Activated effector memory CD4-positive, alpha-beta T cell treated with Interleukin-2 at 50 U/mL for 16 hours (primary cell): ENCODE data around the gene RAVER2.
"Not testable (repeated sequence)": the region's sequence is repeated elsewhere in the genome, so short reads cannot be mapped to it uniquely, and the experiment has no call there.

ENCODE experiments used
- DNase-seq: peaks from one replicate; pipeline ENCODE4 v3.0.0-alpha.2; 2020

The RAVER2 gene

DNA sequence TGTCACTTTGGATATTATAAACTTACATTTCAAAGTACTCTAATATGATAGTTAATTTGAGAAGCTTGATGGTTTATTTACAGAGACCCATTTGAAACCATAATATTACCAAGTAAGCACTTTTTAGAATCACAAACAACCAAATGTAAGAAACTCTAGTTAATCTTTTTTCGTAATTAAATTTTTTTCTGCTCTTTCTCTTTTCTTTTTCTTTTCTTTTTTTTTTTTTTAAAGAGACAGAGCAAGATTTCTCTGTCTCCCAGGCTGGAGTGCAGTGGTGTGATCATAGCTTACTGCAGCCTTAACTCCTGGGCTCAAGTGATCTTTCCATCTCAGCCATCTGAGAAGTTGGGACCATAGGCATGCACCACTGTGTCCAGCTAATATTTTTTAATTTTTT lies 5.2 kb downstream of the RAVER2 start:
- DNase-seq = no peak

DNA sequence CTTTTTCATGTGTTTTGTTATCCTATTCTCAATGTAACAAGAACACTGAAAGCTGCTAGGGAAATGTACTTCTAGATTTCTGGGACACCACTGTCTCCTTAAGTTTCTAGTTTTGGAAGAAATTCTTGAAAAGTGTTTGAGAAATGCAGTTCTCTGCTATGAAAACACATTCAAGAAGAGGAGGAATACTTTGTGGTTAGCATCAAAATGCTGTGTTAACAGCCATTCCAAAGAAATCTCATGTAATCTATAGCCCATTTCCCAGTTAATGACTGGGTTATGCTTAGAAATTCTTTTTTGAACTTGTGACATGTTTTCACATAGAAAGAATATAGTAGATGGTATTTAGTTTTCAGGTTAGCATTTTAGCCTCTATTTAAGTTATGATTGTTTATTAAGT lies 6.0 kb downstream of the RAVER2 start:
- no peak for DNase-seq

DNA sequence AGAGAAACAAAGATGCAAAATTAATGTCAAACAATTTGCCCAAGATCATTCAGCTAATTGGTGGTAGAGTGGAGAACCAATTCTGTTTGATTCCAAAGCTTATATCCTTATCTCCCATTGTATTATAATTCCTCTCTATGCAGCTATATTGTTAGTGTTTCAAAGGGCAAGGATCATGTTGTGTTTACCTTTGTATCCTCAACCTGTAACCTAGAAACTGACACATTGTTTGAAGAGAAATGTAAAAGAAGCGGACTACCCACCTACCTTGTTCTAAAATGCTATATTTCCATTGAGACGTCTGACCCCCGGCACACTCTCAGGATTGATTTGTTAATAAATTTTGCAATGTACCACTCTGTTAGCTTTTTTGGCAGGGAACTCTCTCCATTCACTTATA lies 9.3 kb downstream of the RAVER2 start:
- DNase-seq = no peak

DNA sequence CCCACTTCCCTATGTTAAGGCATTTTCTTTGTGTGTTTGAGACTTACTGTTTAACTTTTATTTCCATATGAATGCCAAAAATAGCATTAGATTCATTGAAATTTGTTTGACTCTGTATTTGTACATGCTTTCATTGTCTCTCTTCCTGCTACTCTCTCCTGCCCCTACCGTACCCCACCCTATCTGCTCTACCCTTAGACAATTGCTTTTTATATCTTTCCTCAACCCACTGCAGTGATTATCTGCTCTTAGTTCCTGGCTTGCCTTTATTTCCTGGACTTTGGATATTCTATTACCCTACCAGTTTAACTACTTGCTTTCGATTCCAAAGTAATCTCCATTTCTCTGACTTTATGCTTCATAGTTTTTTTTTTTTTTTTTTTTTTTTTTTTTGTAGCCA lies 10.5 kb downstream of the RAVER2 start:
- no peak for DNase-seq

DNA sequence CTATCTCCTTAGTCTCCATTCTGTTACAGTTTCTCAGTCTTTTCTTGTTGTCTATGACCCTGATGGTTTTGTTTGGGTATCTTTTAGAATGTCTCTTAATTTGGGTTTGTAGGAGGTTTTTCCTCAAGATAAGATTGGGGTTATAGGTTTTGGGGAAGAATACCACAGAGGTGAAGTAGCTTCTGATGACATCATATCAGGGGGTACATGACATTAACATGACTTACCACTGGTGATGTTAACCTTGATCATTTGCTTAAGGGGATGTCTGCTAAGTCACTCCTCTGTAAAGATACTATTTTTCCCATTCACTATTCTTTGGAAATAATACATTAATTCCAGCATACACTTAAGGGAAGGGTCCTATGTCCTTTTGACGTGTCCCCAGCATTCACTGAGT lies 11.9 kb downstream of the RAVER2 start:
- DNase-seq = no peak

DNA sequence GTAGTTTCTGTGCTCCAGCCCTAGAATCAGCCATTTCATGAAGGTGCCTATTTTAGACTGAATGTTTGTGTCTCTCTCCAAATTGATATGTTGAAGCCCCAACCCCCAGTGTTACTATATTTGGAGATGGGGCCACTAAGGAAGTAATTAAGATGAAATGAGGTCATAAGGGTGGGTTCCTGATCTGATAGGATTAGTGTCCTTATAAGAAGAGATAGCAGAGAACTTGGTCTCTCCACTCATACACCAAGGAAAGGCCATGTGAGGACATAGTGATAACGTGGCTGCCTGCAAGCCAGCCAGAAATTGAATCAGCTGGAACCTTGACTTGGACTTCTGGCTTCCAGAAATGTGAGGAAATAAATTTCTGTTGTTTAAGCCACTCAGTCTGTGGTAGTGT lies 12.3 kb downstream of the RAVER2 start:
- no peak for DNase-seq

DNA sequence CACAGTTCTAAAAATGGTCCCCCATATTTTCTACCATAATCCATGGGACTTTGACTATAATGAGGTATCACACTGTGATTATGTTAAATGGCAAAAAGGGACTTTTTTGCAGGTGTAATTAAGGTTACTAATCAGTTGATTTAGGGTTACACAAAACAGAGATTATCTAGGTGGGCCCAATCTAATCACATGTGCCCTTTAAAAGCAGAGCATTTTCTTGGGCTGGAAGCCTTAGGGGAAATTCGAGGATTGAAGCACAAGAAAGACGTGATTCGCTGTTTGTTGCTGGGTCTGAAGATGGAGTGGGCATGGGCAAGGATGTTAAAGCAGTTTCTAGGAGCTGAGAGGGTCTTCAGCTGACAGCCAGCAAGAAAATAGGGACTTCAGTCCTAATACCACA lies 13.4 kb downstream of the RAVER2 start:
- DNase-seq = no peak

DNA sequence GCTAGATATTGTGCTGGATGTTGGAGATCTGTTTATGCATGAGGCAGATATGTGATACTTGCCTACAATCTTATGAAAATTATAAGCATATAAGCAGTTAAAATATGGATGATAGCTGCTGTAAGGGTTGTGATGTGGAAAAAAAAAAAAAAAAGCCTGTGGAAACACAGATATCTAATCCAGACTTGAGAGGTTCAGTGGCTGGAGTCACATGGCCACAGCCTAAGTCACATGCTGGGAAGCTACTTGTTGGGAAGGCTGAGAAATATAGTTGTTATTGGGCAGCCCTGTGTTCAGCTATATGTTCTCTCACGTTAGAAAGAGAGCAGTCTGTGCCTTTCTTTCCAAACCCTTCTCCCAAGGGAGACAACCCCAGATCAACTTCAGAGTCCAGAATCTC lies 15.1 kb downstream of the RAVER2 start:
- DNase-seq = no peak

DNA sequence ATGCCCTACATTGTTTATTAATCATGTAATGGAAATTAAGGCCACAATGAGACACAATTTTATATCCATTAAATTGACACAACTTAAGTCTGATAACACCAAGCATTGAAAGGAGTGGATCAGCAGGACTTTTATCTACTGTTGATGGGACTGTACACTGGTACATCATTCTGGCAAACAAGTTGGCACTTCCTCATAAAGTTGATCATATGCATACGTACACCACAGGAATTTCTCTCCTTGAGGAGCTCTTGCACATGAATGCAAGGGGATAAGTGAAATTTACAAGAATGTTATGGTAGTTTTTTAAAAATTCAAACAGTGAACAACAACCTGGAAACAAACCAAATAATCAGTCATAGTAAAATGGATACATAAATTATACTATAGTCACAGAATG lies 20.1 kb downstream of the RAVER2 start:
- DNase-seq = no peak

DNA sequence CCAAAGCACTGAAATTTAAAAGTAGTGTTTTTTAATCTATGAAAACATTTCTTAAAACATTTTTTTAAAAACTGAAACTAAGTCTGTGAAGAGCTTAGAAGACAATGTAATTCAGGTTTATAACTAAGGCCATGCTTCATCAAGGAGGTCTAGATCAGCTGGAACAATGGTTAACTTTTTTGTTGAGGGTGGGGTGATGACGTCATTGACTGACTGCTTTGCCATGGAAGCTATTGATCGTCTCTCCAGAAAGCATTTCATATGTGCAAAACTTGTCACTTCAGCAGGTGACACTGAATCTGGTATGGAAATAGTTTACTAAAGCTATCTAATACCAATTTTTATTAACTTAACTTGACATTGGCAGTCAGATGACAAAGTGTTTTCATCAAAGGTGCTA lies 21.0 kb downstream of the RAVER2 start:
- no peak for DNase-seq

DNA sequence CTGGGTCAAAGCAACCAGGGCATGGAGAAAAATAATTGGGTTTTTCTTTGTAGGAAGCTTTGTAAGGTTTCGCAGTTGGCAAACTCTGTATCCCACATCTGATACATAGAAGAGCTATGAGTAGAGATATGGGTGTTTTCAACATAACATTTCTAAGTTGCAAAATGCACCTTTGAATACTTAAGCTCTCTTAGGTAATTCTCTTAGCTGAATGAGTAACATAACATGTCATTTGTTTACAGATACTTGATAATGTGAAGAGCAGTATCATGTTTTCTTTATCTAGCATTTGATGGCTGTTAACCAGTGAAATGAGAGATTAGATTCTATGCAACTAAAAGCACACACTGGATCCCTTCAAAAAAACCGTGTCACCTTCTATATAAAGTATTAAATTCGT lies 21.6 kb downstream of the RAVER2 start:
- DNase-seq = no peak

DNA sequence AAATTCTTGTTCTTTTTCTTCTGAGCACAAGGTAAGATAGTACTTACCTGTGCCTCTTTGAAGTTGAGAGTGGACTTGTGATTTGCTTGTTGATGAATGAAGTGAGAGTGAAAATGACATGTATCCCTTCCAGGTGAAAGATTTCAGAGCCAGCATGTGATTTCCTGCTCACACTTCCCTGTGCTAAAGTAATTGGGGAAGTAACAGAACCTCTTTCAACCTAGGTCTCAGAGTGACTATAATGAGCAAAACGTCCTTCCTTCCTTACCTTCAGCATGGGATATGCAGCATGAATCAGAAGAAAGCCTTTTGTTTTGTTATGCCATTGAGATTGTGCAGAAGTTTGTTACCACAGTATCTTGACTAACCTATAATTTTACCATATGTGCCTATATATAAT lies 24.6 kb downstream of the RAVER2 start:
- no peak for DNase-seq

DNA sequence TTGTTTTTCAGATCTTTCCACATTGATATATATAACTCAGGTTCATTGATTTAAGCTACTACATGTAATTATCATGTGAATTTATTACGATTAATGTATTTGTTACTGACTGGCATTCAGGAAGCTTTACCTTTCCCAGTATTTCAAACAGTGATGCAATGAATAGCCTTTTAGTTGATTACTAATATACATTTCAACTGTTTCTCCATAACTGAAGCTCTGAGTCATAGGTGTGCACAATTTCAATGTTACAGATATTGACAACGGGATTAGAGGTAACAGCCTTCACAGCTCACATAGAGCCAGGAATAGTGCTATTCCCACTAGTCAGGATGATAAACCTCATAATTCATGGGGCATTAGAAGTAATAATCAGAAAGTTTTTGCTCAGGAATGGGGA lies 25.1 kb downstream of the RAVER2 start:
- DNase-seq = no peak

DNA sequence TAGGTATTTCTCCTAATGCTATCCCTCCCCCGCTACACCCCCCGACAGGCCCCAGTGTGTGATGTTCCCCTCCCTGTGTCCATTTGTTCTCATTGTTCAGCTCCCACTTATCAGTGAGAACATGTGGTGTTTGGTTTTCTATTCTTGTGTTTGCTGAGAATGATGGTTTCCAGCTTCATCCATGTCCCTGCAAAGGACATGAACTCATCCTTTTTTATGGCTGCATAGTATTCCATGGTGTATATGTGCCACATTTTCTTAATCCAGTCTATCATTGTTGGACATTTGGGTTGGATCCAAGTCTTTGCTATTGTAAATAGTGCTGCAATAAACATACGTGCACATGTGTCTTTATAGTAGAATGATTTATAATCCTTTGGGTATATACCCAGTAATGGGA lies 28.4 kb downstream of the RAVER2 start:
- not testable (repeated sequence) for DNase-seq

DNA sequence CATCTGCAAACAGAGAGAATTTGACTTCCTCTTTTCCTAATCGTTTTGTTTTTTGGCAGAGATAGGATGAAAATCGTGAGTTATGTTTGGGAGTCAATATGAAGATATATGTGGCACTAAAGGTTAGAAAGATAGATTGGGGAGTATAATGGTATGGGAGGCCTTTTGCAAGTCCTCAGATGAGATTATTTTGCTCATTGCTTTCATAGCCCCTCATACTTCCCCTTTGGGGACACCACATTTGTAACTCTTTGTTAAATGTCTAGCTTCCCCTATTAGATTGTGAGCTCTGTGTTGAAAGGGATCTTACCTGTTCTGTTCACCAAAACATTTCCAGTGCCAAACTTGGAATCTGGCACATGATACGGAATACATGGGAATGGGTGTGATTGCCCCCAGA lies 30.2 kb downstream of the RAVER2 start:
- DNase-seq = no peak

DNA sequence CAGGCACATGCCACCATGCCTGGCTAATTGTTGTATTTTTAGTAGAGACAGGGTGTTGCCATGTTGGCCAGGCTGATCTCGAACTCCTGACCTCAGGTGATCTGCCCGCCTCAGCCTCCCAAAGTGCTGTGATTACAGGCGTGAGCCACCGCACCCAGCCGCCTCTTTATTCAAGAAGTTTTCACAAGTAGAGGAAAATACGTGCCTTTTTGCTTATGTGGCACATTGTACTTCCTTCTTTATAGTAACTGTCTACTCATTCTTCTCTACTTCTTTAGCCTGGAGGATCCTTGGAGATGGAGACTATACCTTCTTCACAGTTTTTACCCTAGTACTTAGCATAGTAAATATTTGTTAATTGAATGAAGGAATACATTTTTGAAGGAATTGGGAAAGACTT lies 37.2 kb downstream of the RAVER2 start:
- DNase-seq = not testable (repeated sequence)

DNA sequence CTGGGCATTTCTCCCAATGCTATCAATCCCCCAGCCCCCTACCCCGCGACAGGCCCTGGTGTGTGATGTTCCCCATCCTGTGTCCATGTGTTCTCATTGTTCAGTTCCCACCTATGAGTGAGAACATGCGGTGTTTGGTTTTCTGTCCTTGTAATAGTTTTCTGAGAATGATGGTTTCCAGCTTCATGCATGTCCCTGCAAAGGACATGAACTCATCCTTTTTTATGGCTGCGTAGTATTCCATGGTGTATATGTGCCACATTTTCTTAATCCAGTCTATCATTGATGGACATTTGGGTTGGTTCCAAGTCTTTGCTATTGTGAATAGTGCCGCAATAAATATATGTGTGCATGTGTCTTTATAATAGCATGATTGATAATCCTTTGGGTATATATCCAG lies 38.0 kb downstream of the RAVER2 start:
- not testable (repeated sequence) for DNase-seq

DNA sequence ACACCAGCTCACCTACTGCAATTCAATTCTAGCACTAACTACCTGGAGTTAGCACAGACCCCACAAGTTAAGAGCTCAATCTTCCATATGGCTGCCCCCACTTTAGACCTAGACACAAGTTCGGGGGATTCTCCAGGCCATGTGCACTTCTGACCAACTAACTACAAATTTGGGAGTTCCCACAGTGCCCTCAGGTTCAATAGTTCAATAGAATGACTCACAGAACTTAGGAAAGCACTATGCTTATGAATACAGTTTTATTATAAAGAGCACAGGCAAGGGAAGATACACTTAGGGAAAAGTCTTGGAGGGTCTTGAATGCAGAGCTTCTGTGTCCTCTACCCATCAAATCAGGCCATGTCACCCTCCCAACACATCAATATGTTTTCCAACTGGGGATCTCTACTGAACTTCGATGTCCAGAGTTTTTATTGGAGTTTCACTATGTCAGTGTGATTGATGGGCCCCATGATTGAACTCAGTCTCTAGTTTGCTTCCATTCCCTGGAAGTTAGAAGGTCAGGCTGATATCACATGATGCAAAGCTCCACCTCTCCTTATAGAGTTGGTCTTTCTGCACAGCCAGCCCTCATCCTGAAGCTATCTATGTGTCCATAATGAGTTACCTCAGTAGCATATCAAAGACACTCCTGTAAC lies 46.1 kb downstream of the RAVER2 start:
- no peak for DNase-seq

DNA sequence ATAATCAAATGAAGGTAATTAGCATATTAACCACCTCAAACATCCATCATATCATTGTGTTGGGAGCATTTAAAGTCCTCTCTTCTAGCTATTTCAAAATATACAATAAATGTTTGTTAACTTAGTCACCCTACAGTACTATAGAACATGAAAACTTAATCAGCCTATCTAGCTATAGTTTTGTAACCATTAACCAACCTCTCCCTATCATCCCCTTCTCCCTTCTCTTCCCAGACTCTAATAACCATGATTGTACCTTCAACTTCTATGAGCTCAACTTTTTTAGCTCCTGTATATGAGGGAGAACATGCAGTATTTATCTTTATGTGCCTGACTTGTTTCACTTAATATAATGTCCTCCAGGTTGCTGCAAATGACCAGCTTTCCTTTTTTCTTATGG lies 54.0 kb downstream of the RAVER2 start:
- DNase-seq = no peak

DNA sequence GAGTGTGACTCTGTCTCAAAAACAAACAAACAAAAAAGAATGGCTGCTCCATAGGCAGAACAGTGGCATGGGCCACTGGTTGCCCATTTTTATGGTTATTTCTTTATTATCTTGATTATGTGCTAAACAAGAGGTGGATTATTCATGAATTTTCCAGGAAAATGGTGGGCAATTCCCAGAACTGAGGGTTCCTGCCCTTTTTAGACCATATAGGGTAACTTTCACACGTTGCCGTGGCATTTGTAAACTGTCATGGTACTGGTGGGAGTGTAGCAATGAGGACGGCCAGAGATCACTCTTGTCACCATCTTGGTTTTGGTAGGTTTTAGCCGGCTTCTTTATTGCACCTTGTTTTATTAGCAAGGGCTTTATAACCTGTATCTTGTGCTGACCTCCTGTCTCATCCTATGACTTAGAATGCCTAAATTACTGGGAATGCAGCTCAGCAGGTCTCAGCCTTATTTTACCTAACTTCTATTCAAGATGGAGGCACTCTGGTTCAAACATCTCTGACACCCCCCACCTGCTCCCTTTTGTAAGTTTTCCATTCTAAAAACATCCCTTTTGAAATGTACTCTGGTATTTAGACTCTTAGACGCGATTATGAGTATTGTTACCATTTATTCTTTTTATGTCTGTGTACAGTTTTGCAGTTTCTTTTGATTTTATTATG lies 57.1 kb downstream of the RAVER2 start:
- DNase-seq = no peak

DNA sequence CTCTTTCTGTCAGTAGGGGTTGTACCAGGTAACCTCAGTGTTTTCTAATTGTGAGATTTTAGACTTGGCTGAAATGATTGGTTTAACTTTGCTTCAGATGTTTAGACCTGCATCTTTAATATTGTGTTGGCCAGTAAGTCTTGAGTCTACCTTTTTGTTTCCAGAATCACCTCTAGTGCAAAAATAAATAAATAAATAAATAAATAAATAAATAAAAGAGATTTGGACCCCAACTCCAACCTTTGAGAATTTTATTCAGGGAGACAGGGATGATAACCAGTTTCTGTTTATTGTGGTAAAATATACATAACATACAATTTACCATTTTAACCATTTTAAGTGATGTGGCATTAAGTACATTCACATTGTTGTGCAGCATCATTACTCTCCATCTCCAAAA lies 64.4 kb downstream of the RAVER2 start:
- no peak for DNase-seq

DNA sequence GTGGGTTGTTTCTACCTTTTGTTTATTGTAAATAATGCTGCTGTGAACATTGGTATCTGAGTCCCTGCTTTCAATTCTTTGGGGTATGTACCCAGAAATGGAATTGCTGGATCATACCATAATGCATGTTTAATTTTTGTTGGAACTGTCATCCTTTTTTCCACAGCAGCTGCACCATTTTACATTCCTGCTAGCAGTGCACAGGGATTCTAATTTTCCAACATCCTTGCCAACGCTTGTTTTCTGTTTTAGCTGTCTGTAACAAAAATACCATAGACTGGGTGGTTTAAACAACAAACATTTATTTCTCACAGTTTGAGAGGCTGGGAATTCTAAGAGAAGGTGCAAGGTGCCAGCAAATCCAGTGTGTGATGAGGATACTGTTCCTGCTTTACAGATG lies 65.1 kb downstream of the RAVER2 start:
- no peak for DNase-seq

DNA sequence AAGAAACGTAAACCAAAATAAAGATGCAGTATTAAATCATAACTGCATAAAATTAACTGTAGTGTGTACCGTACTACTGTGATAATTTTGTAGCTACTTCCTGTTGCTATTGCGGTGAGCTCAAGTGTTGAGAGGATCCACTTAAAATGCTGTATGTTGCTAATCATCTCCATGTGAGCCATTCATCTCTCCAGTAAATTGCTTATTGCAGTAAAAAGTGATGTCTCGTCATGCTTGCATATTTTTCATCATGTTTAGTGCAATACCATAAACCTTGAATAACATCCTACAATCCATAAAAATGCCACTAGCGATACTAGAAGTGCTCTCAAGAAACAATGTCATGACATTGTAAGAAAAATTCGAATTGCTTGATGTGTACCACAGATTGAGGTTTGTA lies 66.3 kb downstream of the RAVER2 start:
- no peak for DNase-seq

DNA sequence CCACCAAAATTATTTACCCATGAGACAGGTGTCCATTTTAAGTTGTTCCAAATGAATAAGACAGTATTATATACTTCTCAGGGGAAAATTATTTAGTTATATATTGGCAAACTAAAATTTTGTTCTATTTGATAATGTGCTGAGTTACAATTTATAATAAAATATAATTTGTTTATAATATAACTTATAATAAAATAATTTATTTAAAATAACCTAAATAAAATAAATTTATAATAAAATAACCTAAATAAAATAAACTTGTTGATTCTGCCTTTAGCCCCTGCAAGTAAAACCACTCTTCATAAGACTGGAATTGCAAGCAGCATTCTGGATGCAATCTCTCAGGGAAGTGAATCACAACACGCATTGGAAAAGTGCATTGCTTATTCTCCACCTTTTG lies 69.6 kb downstream of the RAVER2 start:
- no peak for DNase-seq

DNA sequence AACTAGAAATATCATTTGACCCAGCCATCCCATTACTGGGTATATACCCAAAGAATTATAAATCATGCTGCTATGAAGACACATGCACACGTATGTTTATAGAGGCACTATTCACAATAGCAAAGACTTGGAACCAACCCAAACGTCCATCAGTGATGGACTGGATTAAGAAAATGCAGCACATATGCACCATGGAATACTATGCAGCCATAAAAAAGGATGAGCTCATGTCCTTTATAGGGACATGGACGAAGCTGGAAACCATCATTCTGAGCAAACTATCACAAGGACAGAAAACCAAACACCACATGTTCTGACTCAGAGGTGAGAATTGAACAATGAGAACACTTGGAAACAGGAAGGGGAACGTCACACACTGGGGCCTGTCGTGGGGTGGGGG lies 72.5 kb downstream of the RAVER2 start:
- not testable (repeated sequence) for DNase-seq
